Measurements from ENCODE around the gene ASTN1. TPM values are rescaled to one million over a fixed set of nuclear protein-coding genes. Genes with fewer than 3 reads are reported as not detected.

ASTN1 gene
- total and polyA plus RNA-seq, 9 of the 15 experiments (the other 6 are each of a cell fraction or from before 2014, with no cell fraction given) = 0.05 to 0.22 (median 0.18) TPM

DNA sequence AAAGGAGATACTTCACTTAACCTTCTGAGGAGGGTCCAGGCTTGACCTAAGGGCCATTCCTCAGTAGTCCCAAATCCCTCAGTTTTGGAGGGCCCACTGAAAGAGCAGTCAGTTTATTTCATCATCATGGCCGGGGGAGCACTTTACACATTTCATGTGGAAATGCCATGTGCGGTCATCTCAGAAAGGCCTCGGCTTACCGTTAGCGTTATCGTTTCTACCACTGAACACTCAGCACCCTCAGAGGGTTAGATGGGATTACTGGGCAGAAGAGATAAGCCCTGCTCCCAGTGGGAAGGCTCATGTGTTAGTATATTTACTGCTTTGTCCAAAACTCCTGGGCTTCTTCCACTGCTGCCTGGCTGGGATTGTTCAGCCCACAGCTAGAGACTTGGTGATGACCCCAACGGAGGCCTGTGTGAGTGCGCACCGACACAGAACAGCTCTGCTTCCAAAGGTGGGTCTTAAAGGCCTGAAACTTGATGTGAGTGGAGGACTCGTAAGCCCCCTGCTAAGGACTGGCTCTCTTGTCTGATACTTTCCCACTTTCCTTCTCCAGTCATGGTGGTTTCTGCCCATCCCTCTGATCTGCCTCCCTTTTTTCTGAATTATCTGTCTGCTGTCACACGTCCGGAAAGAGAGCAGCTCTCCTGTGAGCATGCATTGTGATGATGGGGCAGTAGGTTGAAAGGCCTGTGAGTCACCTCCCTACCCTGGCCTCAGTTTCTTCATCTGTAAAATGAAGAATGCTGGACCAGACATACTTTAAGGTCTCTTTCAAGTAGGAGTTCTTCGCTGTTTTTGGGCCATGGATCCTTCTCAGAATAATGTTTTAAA lies 284.5 kb downstream of the ASTN1 start (continued):
- TF ChIP-seq SETDB1 (IDR thresholded peaks at IDR 0.05; ENCODE audit: low read length) (no peak), ZSCAN32 (CRISPR knock-in tag; IDR thresholded peaks at IDR 0.05) (no peak), DMBX1 (CRISPR knock-in tag; IDR thresholded peaks at IDR 0.05; ENCODE audit: borderline replicate concordance) (peak; percentile 94), CBFA2T3 (IDR thresholded peaks at IDR 0.05) (peak; percentile 97), SRSF1 (IDR thresholded peaks at IDR 0.05; ENCODE audit: low read depth, low read length) (no peak), ZNF778 (CRISPR knock-in tag; IDR thresholded peaks at IDR 0.05) (no peak), LEF1 (IDR thresholded peaks at IDR 0.05) (peak; percentile 92), HDAC2 (IDR thresholded peaks at IDR 0.05) (peak; percentile 88), ZBTB7A (IDR thresholded peaks at IDR 0.05; ENCODE audit: borderline replicate concordance, control insufficient read depth, low read depth, low read length) (no peak), SRSF9 (IDR thresholded peaks at IDR 0.05; ENCODE audit: borderline replicate concordance, low read depth, low read length) (no peak), ZNF274 (IDR thresholded peaks at IDR 0.05; ENCODE audit: borderline replicate concordance, low read depth, low read length) (0 out of 2 replicates have a peak, but pooled peaks have one; percentile 32), ZKSCAN8 (CRISPR knock-in tag; IDR thresholded peaks at IDR 0.05) (peak; percentile 40; the same call in 1 of the 2 replicates), ZKSCAN1 (IDR thresholded peaks at IDR 0.05; ENCODE audit: low read depth, low read length) (peak; percentile 69), SIN3A (IDR thresholded peaks at IDR 0.05; ENCODE audit: borderline replicate concordance in 2 of 2, control insufficient read depth in 1 of 2, low read depth in 2 of 2, low read length in 2 of 2) (no peak), SP1 (CRISPR knock-in tag; IDR thresholded peaks at IDR 0.05) (no peak), ZNF644 (tag; IDR thresholded peaks at IDR 0.05; ENCODE audit: low read depth) (peak; percentile 81; the same call in 1 of the 2 replicates), ETV5 (CRISPR knock-in tag; IDR thresholded peaks at IDR 0.05; ENCODE audit: low read depth) (peak; percentile 86), DPF2 (IDR thresholded peaks at IDR 0.05) (peak; percentile 97), BRD4 (IDR thresholded peaks at IDR 0.05) (no peak), ZNF766 (CRISPR knock-in tag; conservative IDR thresholded peaks at IDR 0.05) (peak; percentile 87)
- TF ChIP-seq, protein P1, sequence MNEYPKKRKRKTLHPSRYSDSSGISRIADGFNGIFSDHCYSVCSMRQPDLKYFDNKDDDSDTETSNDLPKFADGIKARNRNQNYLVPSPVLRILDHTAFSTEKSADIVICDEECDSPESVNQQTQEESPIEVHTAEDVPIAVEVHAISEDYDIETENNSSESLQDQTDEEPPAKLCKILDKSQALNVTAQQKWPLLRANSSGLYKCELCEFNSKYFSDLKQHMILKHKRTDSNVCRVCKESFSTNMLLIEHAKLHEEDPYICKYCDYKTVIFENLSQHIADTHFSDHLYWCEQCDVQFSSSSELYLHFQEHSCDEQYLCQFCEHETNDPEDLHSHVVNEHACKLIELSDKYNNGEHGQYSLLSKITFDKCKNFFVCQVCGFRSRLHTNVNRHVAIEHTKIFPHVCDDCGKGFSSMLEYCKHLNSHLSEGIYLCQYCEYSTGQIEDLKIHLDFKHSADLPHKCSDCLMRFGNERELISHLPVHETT (CRISPR knock-in tag; conservative IDR thresholded peaks at IDR 0.05 in 1 of 2, IDR thresholded peaks at IDR 0.05 in 1 of 2) = 0 out of 4 replicates have a peak, but pooled peaks of 1 of the 2 experiments have one; percentile 38
- TF ChIP-seq, protein P2, sequence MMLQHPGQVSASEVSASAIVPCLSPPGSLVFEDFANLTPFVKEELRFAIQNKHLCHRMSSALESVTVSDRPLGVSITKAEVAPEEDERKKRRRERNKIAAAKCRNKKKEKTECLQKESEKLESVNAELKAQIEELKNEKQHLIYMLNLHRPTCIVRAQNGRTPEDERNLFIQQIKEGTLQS (IDR thresholded peaks at IDR 0.05) = peak; percentile 97
- TF ChIP-seq, protein P2 (CRISPR knock-in tag; conservative IDR thresholded peaks at IDR 0.05) = no peak
- TF ChIP-seq, protein P3, sequence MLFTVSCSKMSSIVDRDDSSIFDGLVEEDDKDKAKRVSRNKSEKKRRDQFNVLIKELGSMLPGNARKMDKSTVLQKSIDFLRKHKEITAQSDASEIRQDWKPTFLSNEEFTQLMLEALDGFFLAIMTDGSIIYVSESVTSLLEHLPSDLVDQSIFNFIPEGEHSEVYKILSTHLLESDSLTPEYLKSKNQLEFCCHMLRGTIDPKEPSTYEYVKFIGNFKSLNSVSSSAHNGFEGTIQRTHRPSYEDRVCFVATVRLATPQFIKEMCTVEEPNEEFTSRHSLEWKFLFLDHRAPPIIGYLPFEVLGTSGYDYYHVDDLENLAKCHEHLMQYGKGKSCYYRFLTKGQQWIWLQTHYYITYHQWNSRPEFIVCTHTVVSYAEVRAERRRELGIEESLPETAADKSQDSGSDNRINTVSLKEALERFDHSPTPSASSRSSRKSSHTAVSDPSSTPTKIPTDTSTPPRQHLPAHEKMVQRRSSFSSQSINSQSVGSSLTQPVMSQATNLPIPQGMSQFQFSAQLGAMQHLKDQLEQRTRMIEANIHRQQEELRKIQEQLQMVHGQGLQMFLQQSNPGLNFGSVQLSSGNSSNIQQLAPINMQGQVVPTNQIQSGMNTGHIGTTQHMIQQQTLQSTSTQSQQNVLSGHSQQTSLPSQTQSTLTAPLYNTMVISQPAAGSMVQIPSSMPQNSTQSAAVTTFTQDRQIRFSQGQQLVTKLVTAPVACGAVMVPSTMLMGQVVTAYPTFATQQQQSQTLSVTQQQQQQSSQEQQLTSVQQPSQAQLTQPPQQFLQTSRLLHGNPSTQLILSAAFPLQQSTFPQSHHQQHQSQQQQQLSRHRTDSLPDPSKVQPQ (CRISPR knock-in tag; IDR thresholded peaks at IDR 0.05; ENCODE audit: borderline replicate concordance) = no peak; the same call in 1 of the 2 replicates

Data from K562 (cell line).